Cardiac fibroblast (primary cell): ENCODE measurements around the gene ANKS3.

Experiments
- DNase-seq, 2 donors: peaks; one replicate each; pipeline versions ENCODE4 v3.0.0 to v3.0.0-alpha.2; 2010; ENCODE audit warnings: low read depth in 2 of 2
- H3K4me3 ChIP-seq, 2 donors: replicated peaks in 1 of 2; 1 replicate in 1 of 2; 2 replicates in 1 of 2; pipeline ENCODE4 v1.5.1; 2011; ENCODE audit warnings: low read depth in 2 of 2, low read length in 2 of 2, mild to moderate bottlenecking in 2 of 2, moderate library complexity in 1 of 2
- TF ChIP-seq, protein P1 (sequence below): IDR thresholded peaks from one replicate; pipeline ENCODE4 v1.5.1; 2011; ENCODE audit warnings: low read depth, mild to moderate bottlenecking, low read length, inconsistent platforms

Gene ANKS3

DNA sequence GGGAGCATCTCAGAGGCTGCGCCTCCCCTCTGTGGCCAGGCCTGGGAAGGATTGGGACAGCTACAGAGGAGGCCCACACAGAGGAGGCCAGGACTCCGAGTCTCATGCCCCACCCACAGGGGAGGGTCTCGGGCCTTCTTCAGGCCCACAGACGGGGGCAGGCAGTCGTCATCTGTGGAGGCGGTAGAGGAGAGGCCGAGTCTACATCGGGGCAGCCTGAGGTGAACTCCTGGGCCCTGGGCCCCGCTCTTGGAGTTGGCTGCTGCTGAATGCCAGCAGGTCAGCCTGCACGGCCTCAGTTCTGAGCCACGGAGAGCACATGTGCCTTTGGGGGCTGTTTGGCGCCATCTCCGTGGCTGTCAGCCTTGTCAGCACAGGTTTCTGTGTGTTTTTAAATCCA lies 48.8 kb downstream of the ANKS3 start:
- no peak overlapping the region for H3K4me3 ChIP-seq
- TF ChIP-seq, protein P1, sequence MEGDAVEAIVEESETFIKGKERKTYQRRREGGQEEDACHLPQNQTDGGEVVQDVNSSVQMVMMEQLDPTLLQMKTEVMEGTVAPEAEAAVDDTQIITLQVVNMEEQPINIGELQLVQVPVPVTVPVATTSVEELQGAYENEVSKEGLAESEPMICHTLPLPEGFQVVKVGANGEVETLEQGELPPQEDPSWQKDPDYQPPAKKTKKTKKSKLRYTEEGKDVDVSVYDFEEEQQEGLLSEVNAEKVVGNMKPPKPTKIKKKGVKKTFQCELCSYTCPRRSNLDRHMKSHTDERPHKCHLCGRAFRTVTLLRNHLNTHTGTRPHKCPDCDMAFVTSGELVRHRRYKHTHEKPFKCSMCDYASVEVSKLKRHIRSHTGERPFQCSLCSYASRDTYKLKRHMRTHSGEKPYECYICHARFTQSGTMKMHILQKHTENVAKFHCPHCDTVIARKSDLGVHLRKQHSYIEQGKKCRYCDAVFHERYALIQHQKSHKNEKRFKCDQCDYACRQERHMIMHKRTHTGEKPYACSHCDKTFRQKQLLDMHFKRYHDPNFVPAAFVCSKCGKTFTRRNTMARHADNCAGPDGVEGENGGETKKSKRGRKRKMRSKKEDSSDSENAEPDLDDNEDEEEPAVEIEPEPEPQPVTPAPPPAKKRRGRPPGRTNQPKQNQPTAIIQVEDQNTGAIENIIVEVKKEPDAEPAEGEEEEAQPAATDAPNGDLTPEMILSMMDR: no peak
- DNase-seq: no peak

DNA sequence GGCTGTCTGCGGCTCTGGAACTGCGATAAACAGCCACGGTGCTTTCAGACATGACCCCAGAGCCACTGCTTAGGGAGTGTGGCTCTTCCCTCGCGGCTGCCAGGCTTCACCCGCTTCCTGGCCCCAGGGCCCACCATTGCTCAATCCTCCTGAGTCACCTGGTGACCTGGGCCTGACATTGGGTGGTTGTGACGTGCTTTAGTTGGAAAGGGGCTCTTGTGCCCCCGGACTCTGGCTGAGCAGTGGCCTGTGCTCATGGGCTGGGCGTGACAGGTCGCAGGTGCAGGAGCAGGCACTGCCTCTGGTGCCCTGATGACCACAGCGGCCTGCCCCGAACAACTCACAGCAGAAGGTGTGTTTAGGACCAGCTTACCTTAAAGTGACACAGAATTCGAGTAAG lies 49.3 kb downstream of the ANKS3 start:
- no peak for DNase-seq
- H3K4me3 ChIP-seq: no peak overlapping the region
- TF ChIP-seq, protein P1: no peak

DNA sequence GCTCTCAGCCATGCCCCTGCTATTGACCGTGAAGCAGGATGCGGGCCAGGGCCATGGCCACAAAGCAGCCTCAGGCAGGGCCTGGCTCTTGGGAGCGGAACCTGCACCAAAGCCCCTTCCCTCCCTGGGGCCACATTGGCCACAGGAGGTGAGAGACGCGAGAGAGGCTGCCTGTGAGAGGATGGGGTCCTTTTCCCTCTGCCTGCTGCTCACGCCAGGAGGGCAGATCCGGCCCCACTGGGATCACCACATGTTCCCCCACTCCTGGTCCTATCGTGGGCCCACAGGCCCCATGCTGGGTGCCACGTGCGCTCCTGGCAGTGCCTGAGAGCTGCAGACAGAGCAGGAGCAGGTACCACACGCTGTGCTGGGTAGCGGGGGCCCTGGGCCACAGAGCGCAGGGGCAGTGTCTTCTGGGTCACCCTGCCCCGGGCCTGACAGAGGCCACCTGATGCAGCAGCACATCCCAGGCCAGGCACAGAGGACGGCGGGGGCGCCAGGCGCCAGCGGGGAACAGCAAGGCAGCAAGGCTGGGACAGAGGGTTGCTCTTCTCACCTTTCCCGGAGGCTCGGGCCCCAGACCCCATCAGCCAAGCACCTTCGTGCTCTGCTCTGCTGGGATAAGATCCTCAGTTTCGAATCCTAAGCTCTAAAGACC lies 49.9 kb downstream of the ANKS3 start:
- TF ChIP-seq, protein P1: no peak

DNA sequence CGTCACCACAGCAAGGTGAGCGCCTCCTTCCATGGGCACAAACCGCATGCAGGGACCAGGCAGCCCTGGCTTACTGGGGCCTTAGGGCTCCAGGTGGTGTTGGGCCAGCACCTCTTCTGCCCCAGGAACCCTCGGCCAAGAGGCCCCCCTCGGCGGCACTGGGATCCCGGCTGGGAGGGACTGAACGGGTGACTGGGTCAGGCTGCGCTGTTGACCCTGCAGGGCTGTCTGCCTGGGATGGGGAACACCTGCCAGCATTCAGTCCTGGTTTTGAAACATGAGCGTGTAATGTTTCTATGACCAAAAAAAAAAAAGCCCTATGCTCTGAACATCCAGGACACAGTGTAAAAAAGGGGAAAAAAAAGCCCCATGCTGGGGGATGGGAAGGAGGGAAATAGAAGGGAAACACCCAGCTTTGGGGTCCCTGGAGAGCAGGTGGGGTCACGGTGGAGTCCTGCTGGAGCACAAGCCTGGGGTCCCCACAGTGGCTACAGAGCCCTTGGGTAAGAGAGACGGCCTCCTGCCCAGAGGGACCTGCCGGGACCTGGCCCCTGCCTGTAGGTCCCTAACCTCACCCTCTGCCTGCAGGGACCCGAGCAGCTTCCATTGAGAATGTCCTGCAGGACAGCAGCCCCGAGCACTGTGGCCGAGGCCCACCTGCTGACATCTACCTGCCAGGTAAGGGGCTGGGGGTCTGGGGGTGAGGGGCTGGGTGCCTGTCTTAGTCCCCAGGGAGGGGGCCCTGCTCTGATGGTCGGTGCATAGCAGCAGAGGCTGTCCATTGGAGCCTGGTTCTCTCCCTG lies 50.6 kb downstream of the ANKS3 start:
- DNase-seq: no peak
- TF ChIP-seq, protein P1: no peak
- H3K4me3 ChIP-seq: no peak overlapping the region

More for the DNA sequence above, 49.9 kb downstream of the ANKS3 start:
- DNase-seq: no peak
- H3K4me3 ChIP-seq: no peak overlapping the region

DNA sequence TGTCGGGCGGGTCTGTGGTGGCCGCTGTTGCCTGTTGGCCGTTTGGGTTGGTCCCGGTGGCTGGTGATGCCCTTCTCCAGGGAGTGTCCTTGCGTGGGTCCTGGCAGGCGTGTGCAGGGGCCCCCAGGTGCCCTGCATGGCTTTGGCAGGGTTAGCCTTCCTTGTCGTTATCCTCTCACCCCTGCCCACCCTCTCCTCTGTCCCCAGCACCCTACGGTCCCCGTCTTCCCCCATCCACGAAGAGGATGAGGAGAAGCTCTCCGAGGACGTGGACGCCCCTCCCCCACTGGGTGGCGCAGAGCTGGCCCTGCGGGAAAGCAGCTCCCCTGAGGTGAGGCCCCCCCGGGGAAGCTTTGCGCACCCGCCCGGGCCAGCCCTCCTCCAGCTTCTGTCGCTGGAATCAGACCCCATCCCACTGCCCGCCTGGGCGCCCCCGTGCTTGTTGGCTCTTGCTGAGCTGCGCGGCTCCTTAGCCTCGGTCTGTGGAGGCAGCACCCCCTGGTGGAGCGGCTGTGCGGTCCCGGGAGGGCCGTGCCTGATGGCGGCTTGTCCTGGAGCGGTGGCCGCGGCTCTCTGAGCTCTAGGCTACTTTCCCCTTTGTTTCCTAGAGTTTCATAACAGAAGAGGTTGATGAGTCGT lies 51.3 kb downstream of the ANKS3 start:
- TF ChIP-seq, protein P1: peak; percentile 27
- no peak overlapping the region for H3K4me3 ChIP-seq
- no peak for DNase-seq

DNA sequence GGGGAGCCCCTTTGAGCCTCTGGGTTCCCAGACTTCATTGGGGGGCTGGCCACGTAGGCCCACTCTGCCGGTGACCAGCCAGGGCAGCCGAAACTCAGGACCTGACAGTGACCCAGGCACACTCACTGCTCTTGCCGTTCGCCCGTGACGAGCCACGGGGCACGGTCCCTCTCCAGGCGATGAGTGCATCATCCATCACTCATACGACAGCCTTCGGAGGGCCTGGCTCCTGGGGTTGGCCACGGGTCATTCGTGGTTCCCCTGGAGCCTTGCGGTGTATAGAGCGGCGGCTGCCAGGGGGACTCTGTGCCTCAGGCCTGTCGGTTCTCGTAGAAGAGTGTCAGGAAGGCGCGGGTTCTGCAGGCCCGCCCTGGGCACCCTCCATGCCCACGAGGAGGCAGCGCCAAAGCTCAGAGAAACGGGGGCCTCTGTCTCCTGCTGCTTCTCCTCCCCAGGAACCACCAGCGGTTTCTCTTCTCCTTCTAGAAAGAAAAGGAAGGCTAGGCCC lies 51.9 kb downstream of the ANKS3 start:
- H3K4me3 ChIP-seq: no peak overlapping the region
- TF ChIP-seq, protein P1: no peak
- no peak for DNase-seq
